MM.1S (cell line): ENCODE results near the gene C19orf73.

Experiments
- DNase-seq: peaks from one replicate; pipeline ENCODE4 v3.0.0-alpha.2; 2015
- H2AFZ ChIP-seq: fragments of 300-600 bp; sonication (generic); 2 replicates; pipeline ENCODE4 v1.6.0; 2016; ENCODE audit warnings: antibody characterized with exemption, low read length
- H3F3A ChIP-seq: fragments of 300-600 bp; sonication (generic); 2 replicates; pipeline ENCODE4 v1.6.1; 2016; ENCODE audit warnings: mild to moderate bottlenecking, antibody characterized with exemption, low read length, moderate library complexity, mixed read lengths; ENCODE audit not compliant: insufficient read depth
- H3K27ac ChIP-seq: fragments of 300-600 bp; sonication (generic); 2 replicates; pipeline ENCODE4 v1.5.1; 2016; ENCODE audit warnings: mild to moderate bottlenecking, low read length
- H3K27me3 ChIP-seq: fragments of 300-600 bp; sonication (generic); replicated peaks from 2 replicates; pipeline ENCODE4 v1.6.0; 2016; ENCODE audit warnings: low read length; ENCODE audit not compliant: insufficient read depth
- H3K36me3 ChIP-seq: fragments of 300-600 bp; sonication (generic); replicated peaks from 2 replicates; pipeline ENCODE4 v1.6.1; 2016; ENCODE audit warnings: mild to moderate bottlenecking, low read length, mixed read lengths; ENCODE audit not compliant: insufficient read depth
- H3K4me1 ChIP-seq: fragments of 300-600 bp; sonication (generic); 2 replicates; pipeline ENCODE4 v1.6.1; 2016; ENCODE audit warnings: low read length, mixed read lengths
- H3K4me2 ChIP-seq: fragments of 300-600 bp; sonication (generic); 2 replicates; pipeline ENCODE4 v1.6.0; 2016; ENCODE audit warnings: low read depth, low read length
- H3K4me3 ChIP-seq: fragments of 300-600 bp; sonication (generic); 2 replicates; pipeline ENCODE4 v1.5.1; 2016; ENCODE audit warnings: low read length, mixed read lengths
- H3K79me2 ChIP-seq: fragments of 300-600 bp; sonication (generic); 2 replicates; pipeline ENCODE4 v1.6.1; 2016; ENCODE audit warnings: mixed run types, low read length, mixed read lengths
- H3K9ac ChIP-seq: fragments of 300-600 bp; sonication (generic); 2 replicates; pipeline ENCODE4 v1.6.1; 2016; ENCODE audit warnings: low read length, mixed read lengths
- H3K9me2 ChIP-seq: fragments of 300-600 bp; sonication (generic); replicated peaks from 2 replicates; pipeline ENCODE4 v1.6.1; 2016; ENCODE audit warnings: mild to moderate bottlenecking, low read length, mixed read lengths; ENCODE audit not compliant: insufficient read depth
- H3K9me3 ChIP-seq: fragments of 300-600 bp; sonication (generic); replicated peaks from 2 replicates; pipeline ENCODE4 v1.6.1; 2016; ENCODE audit warnings: mild to moderate bottlenecking, low read length, mixed read lengths; ENCODE audit not compliant: insufficient read depth
- H4K20me1 ChIP-seq: fragments of 300-600 bp; sonication (generic); 2 replicates; pipeline ENCODE4 v1.6.1; 2016; ENCODE audit warnings: mild to moderate bottlenecking, low read length, moderate library complexity, mixed read lengths; ENCODE audit not compliant: insufficient read depth
- CTCF ChIP-seq: fragments of 300-600 bp; sonication (generic); IDR thresholded peaks from 2 replicates; pipeline ENCODE4 v1.5.1; 2016; ENCODE audit warnings: antibody characterized with exemption, low read length, mixed read lengths
- EZH2 ChIP-seq: fragments of 300-600 bp; sonication (generic); optimal IDR thresholded peaks from 2 replicates; pipeline ENCODE3; 2017; ENCODE audit warnings: low read depth, mild to moderate bottlenecking, antibody characterized with exemption, low read length, mixed read lengths
- EZH2phosphoT487 ChIP-seq: fragments of 300-600 bp; sonication (generic); IDR thresholded peaks from 2 replicates; pipeline ENCODE4 v1.6.1; 2018; ENCODE audit warnings: antibody characterized with exemption, low read length

The C19orf73 gene

GRCh38 chr19:49118565-49119410 is at the start of gene C19orf73:
Gene C19orf73, minus strand, starts transcription at chr19:49119143. Its CDS starts 121 bp downstream, at chr19:49119022.
- H4K20me1 ChIP-seq = no peaks in the 10 kb centered on the region
- no peaks in the 10 kb centered on the region for H3K79me2 ChIP-seq
- peak within 1 kb of the TSS; percentile 86 for H3K4me3 ChIP-seq
- peak within 1 kb of the TSS; percentile 93 for H3K9ac ChIP-seq
- DNase-seq = peak; percentile 93
- H3K4me1 ChIP-seq = peaks cover 10% of the 10 kb centered on the region
- H3F3A ChIP-seq = 0 out of 2 replicates have a peak, but pooled peaks cover 4% of the 10 kb centered on the region
- H3K27me3 ChIP-seq = peaks cover 24% of the 10 kb centered on the region
- peak within 1 kb of the TSS; percentile 75; the same call in 1 of the 2 replicates for H3K27ac ChIP-seq
- peak within 1 kb of the TSS; percentile 94 for H2AFZ ChIP-seq
- H3K36me3 ChIP-seq = no peaks in the 10 kb centered on the region
- no peaks in the 10 kb centered on the region for H3K9me2 ChIP-seq
- TF ChIP-seq CTCF = no peak
- peak within 1 kb of the TSS; percentile 100 for H3K4me2 ChIP-seq
- H3K9me3 ChIP-seq = no peaks in the 10 kb centered on the region

- Histone ChIP-seq H3K9me3 (no peaks in the 10 kb centered on the region), H3K4me2 (no peak overlapping the region), H3K4me1 (no peaks in the 10 kb centered on the region), H3K27me3 (peaks cover 73% of the 10 kb centered on the region), H2AFZ (no peak overlapping the region), H3K4me3 (no peak overlapping the region), H4K20me1 (no peaks in the 10 kb centered on the region), H3K79me2 (no peaks in the 10 kb centered on the region), H3K27ac (no peak overlapping the region), H3K9ac (no peak overlapping the region), H3K36me3 (no peaks in the 10 kb centered on the region), H3F3A (no peaks in the 10 kb centered on the region), H3K9me2 (no peaks in the 10 kb centered on the region)
- no peak for TF ChIP-seq EZH2
- no peak for TF ChIP-seq EZH2phosphoT487
- no peak for TF ChIP-seq CTCF
- no peak for DNase-seq
Measured at GRCh38 chr19:49168421-49168820, 49.5 kb upstream of the C19orf73 start.

- Histone ChIP-seq H2AFZ (no peak overlapping the region), H3K9me3 (no peaks in the 10 kb centered on the region), H3K27me3 (peaks cover 69% of the 10 kb centered on the region), H3K9ac (no peak overlapping the region), H3K79me2 (no peaks in the 10 kb centered on the region), H3K36me3 (no peaks in the 10 kb centered on the region), H3K27ac (no peak overlapping the region), H3K4me2 (no peak overlapping the region), H4K20me1 (no peaks in the 10 kb centered on the region), H3K4me3 (no peak overlapping the region), H3K9me2 (no peaks in the 10 kb centered on the region), H3F3A (no peaks in the 10 kb centered on the region), H3K4me1 (no peaks in the 10 kb centered on the region)
- no peak for TF ChIP-seq EZH2phosphoT487
- no peak for TF ChIP-seq EZH2
- DNase-seq = no peak
Measured at GRCh38 chr19:49167857-49168409, 49.0 kb upstream of the C19orf73 start.

GRCh38 chr19:49165865-49166301 is 46.9 kb upstream of the C19orf73 start:
- no peak overlapping the region for H3K4me2 ChIP-seq
- H3F3A ChIP-seq = no peaks in the 10 kb centered on the region

More at GRCh38 chr19:49165865-49166301, 46.9 kb upstream of the C19orf73 start:
- H3K9me3 ChIP-seq = no peaks in the 10 kb centered on the region
- no peak overlapping the region for H3K4me3 ChIP-seq
- no peaks in the 10 kb centered on the region for H3K4me1 ChIP-seq
- no peak overlapping the region for H3K9ac ChIP-seq
- H3K36me3 ChIP-seq = no peaks in the 10 kb centered on the region
- H2AFZ ChIP-seq = no peak overlapping the region
- H3K27me3 ChIP-seq = peaks cover 70% of the 10 kb centered on the region
- H3K27ac ChIP-seq = no peak overlapping the region
- no peak for DNase-seq
- no peaks in the 10 kb centered on the region for H3K79me2 ChIP-seq
- no peaks in the 10 kb centered on the region for H3K9me2 ChIP-seq
- H4K20me1 ChIP-seq = no peaks in the 10 kb centered on the region
- TF ChIP-seq CTCF (no peak), EZH2 (no peak), EZH2phosphoT487 (no peak)
